ENCODE measurements around the gene MACROD2.

The MACROD2 gene

DNA sequence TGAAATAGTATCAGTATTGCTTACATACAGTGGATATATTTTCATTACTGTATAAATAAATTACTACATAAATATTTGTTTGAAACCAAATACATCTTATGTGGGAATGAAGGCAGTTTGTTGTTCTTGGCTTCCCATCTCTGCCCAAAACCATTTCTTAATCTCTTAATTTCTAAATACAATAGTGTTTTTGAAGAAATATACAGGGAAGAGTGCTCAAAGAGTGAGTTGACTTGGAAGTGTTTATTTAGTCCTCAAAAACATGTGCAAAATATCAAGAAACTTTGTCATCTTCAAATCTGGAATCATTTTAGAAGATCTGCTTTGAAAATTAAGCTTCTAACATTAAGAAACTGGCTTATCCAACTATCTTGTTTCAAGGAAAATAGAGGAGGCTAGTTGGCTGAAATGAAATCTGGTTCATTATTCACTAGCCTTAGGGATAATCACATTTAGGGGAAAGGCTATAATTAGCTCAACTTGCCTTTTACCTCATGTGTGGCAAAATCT is 601.9 kb downstream of the MACROD2 start:
- H2AFZ ChIP-seq (ENCODE audit: low read depth, low read length, severe bottlenecking), result no peak overlapping the region
- no peak overlapping the region for H3K4me2 ChIP-seq (ENCODE audit: low read depth, low read length, poor library complexity, severe bottlenecking)
- no peak overlapping the region for H3K27ac ChIP-seq (ENCODE audit: low read depth, low read length)
- no peaks in the 10 kb centered on the region for H3K27me3 ChIP-seq (ENCODE audit: low read length)
- H3K9me3 ChIP-seq (ENCODE audit: insufficient read depth, low read length), result no peaks in the 10 kb centered on the region
- H3K4me3 ChIP-seq (ENCODE audit: insufficient read depth, low read length, poor library complexity, severe bottlenecking), result no peak overlapping the region
- H4K20me1 ChIP-seq (ENCODE audit: low read depth, low read length), result no peaks in the 10 kb centered on the region
- no peaks in the 10 kb centered on the region for H3K79me2 ChIP-seq (ENCODE audit: insufficient read depth, low read length)
- H3K9me2 ChIP-seq (replicated peaks; ENCODE audit: insufficient read depth, low read length), result no peaks in the 10 kb centered on the region
- H3F3A ChIP-seq (ENCODE audit: insufficient read depth), result no peaks in the 10 kb centered on the region
- TF ChIP-seq EZH2phosphoT487 (conservative IDR thresholded peaks at IDR 0.05; ENCODE audit: low read length) (no peak), CTCF (IDR thresholded peaks at IDR 0.05; ENCODE audit: insufficient read depth, low read length, poor library complexity, severe bottlenecking) (no peak)
- no peaks in the 10 kb centered on the region for H3K36me3 ChIP-seq (ENCODE audit: low read length)
- H3K9ac ChIP-seq (ENCODE audit: low read length), result no peak overlapping the region

DNA sequence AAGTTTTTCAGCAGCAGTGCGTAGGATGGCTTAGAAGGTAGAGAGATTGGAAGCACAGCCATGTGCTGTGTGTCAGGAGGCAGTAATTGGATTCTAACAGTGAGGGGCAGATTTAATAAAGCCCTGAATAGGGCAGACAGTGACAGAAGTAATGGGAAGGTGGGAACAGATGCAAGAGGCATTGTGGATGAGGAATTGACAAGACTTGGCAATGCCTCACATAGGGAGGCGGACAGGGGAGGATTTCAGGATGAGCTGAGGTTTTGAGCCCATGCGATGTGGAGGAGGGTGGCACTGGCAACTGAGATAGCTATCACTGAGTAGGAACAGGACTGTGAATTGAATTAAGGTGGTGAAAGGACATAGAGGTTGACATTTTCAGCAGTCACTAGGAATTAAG is 604.3 kb downstream of the MACROD2 start:
- TF ChIP-seq EZH2phosphoT487 (conservative IDR thresholded peaks at IDR 0.05; ENCODE audit: low read length) (no peak), CTCF (IDR thresholded peaks at IDR 0.05; ENCODE audit: insufficient read depth, low read length, poor library complexity, severe bottlenecking) (no peak)
- Histone ChIP-seq H3K9me2 (replicated peaks; ENCODE audit: insufficient read depth, low read length) (no peaks in the 10 kb centered on the region), H3K9ac (ENCODE audit: low read length) (no peak overlapping the region), H3K36me3 (ENCODE audit: low read length) (no peaks in the 10 kb centered on the region), H4K20me1 (ENCODE audit: low read depth, low read length) (no peaks in the 10 kb centered on the region), H3K27ac (ENCODE audit: low read depth, low read length) (no peak overlapping the region), H3K27me3 (ENCODE audit: low read length) (no peaks in the 10 kb centered on the region), H3F3A (ENCODE audit: insufficient read depth) (no peaks in the 10 kb centered on the region), H3K4me3 (ENCODE audit: insufficient read depth, low read length, poor library complexity, severe bottlenecking) (no peak overlapping the region), H2AFZ (ENCODE audit: low read depth, low read length, severe bottlenecking) (no peak overlapping the region), H3K79me2 (ENCODE audit: insufficient read depth, low read length) (no peaks in the 10 kb centered on the region), H3K4me2 (ENCODE audit: low read depth, low read length, poor library complexity, severe bottlenecking) (no peak overlapping the region), H3K9me3 (ENCODE audit: insufficient read depth, low read length) (no peaks in the 10 kb centered on the region)

- Histone ChIP-seq H3K27me3 (ENCODE audit: low read length) (no peaks in the 10 kb centered on the region), H3K9me2 (replicated peaks; ENCODE audit: insufficient read depth, low read length) (no peaks in the 10 kb centered on the region), H3K27ac (ENCODE audit: low read depth, low read length) (no peak overlapping the region), H3K9me3 (ENCODE audit: insufficient read depth, low read length) (no peaks in the 10 kb centered on the region), H3K9ac (ENCODE audit: low read length) (no peak overlapping the region), H3K4me2 (ENCODE audit: low read depth, low read length, poor library complexity, severe bottlenecking) (no peak overlapping the region), H3K36me3 (ENCODE audit: low read length) (no peaks in the 10 kb centered on the region), H4K20me1 (ENCODE audit: low read depth, low read length) (no peaks in the 10 kb centered on the region), H3F3A (ENCODE audit: insufficient read depth) (no peaks in the 10 kb centered on the region), H3K4me3 (ENCODE audit: insufficient read depth, low read length, poor library complexity, severe bottlenecking) (no peak overlapping the region), H2AFZ (ENCODE audit: low read depth, low read length, severe bottlenecking) (no peak overlapping the region), H3K79me2 (ENCODE audit: insufficient read depth, low read length) (no peaks in the 10 kb centered on the region)
- TF ChIP-seq CTCF (IDR thresholded peaks at IDR 0.05; ENCODE audit: insufficient read depth, low read length, poor library complexity, severe bottlenecking), result no peak
- TF ChIP-seq EZH2phosphoT487 (conservative IDR thresholded peaks at IDR 0.05; ENCODE audit: low read length), result no peak
Measured at GRCh38 chr20:14600527-14600926, 605.2 kb downstream of the MACROD2 start.
